ENCODE data around the gene DVL1.
A peak's percentile ranks its signal among the peaks of the same experiment; 100 is the strongest.

The DVL1 gene

GRCh38 chr1:1349256-1350012 lies at the start of gene DVL1:
Gene DVL1 (minus strand): TSS chr1:1349418. CDS start chr1:1349065, 353 bp downstream.
- TF ChIP-seq CTCF (conservative IDR thresholded peaks at IDR 0.05; ENCODE audit: low read length): peak; percentile 37
- H3K4me3 ChIP-seq (ENCODE audit: low read length): peak within 1 kb of the TSS; percentile 75
- DNase-seq (ENCODE audit: low read depth): peak; percentile 79

GRCh38 chr1:1398677-1399186 lies 49.5 kb upstream of the DVL1 start:
- DNase-seq (ENCODE audit: low read depth): no peak
- peak overlapping the region; percentile 93 for H3K4me3 ChIP-seq (ENCODE audit: low read length)
- no peak for TF ChIP-seq CTCF (conservative IDR thresholded peaks at IDR 0.05; ENCODE audit: low read length)

GRCh38 chr1:1397839-1398523 lies 48.8 kb upstream of the DVL1 start:
- no peak for TF ChIP-seq CTCF (conservative IDR thresholded peaks at IDR 0.05; ENCODE audit: low read length)
- peak; percentile 23 for DNase-seq (ENCODE audit: low read depth)
- H3K4me3 ChIP-seq (ENCODE audit: low read length): peak overlapping the region; percentile 93

- H3K4me3 ChIP-seq (ENCODE audit: low read length): no peak overlapping the region
- TF ChIP-seq CTCF (conservative IDR thresholded peaks at IDR 0.05; ENCODE audit: low read length): no peak
- no peak for DNase-seq (ENCODE audit: low read depth)
These were observed 45.9 kb upstream of the DVL1 start for GRCh38 chr1:1395166-1395565.

- no peak for DNase-seq (ENCODE audit: low read depth)
- no peak for TF ChIP-seq CTCF (conservative IDR thresholded peaks at IDR 0.05; ENCODE audit: low read length)
- no peak overlapping the region for H3K4me3 ChIP-seq (ENCODE audit: low read length)
These were observed 44.9 kb upstream of the DVL1 start for GRCh38 chr1:1394116-1394515.

- DNase-seq (ENCODE audit: low read depth): no peak
- TF ChIP-seq CTCF (conservative IDR thresholded peaks at IDR 0.05; ENCODE audit: low read length): no peak
- no peak overlapping the region for H3K4me3 ChIP-seq (ENCODE audit: low read length)
These were observed 44.2 kb upstream of the DVL1 start for GRCh38 chr1:1393428-1393827.

- DNase-seq (ENCODE audit: low read depth): no peak
- no peak overlapping the region for H3K4me3 ChIP-seq (ENCODE audit: low read length)
- no peak for TF ChIP-seq CTCF (conservative IDR thresholded peaks at IDR 0.05; ENCODE audit: low read length)
These were observed 43.8 kb upstream of the DVL1 start for GRCh38 chr1:1393014-1393413.

Measured in AG10803 (cell line).